Measurements from ENCODE around the gene GTPBP3. TPM values are rescaled to one million over a fixed set of nuclear protein-coding genes. Genes with fewer than 3 reads are reported as not detected.

Gene GTPBP3
- total and polyA plus RNA-seq, 2 of the 13 experiments (the other 11 are each of a cell fraction or from before 2014, with no cell fraction given) = 17.5 to 30.0 TPM

GRCh38 chr19:17319473-17320238 is 17.7 kb upstream of the GTPBP3 start:
- 95% methylated on average over 40 of the region's 40 CpGs for WGBS (ENCODE audit: low lambda C conversion rate)
- no peak overlapping the region for H3K4me3 ChIP-seq (replicated peaks in 1 of 3; ENCODE audit: insufficient read depth in 1 of 3, low read depth in 2 of 3, low read length in 3 of 3)
- no peaks in the 10 kb centered on the region for H3K9me3 ChIP-seq (ENCODE audit: low read length)
- TSS peak; percentile 53 for BruUV-seq (replicated peaks)
- H3K4me2 ChIP-seq (ENCODE audit: low read depth, low read length) = no peak overlapping the region
- H3K27ac ChIP-seq (ENCODE audit: extremely low read length, insufficient read depth, low read length) = no peak overlapping the region
- H3K4me1 ChIP-seq (ENCODE audit: insufficient read depth, low read length) = no peaks in the 10 kb centered on the region
- no peak overlapping the region for H2AFZ ChIP-seq (ENCODE audit: low read length)
- intact Hi-C loops (cut with micrococcal nuclease; ENCODE audit: unreplicated experiment) = no loop called here
- no peaks in the 10 kb centered on the region for H3K27me3 ChIP-seq (ENCODE audit: control insufficient read depth in 1 of 2, insufficient read depth in 2 of 2, low read length in 2 of 2)
- no peak overlapping the region for H3K9ac ChIP-seq (ENCODE audit: insufficient read depth, low read depth, low read length)
- no peak for ATAC-seq
- no peak for DNase-seq (ENCODE audit: low spot score)
- CTCF ChIA-PET (ENCODE audit: low intra/inter-chr PET ratio, low total read pairs) = no interaction called here
- in situ Hi-C loops (cut with HindIII; ENCODE audit: extremely low pct_ligation_motif_present, low pct_unique_long_range_greater_than_20kb) = no loop called here
- TF ChIP-seq SCMH1 (CRISPR knock-in tag; IDR thresholded peaks at IDR 0.05; ENCODE audit: borderline replicate concordance) (no peak), PREB (CRISPR knock-in tag; IDR thresholded peaks at IDR 0.05) (no peak), ZNF276 (CRISPR knock-in tag; IDR thresholded peaks at IDR 0.05; ENCODE audit: low read depth) (no peak), FOXO1 (CRISPR knock-in tag; IDR thresholded peaks at IDR 0.05) (no peak), RBFOX2 (IDR thresholded peaks at IDR 0.05; ENCODE audit: low read depth, low read length) (no peak), ZNF576 (CRISPR knock-in tag; IDR thresholded peaks at IDR 0.05) (no peak), ZNF746 (CRISPR knock-in tag; IDR thresholded peaks at IDR 0.05) (no peak), ARNT2 (CRISPR knock-in tag; IDR thresholded peaks at IDR 0.05; ENCODE audit: low read depth) (no peak), GMEB1 (CRISPR knock-in tag; IDR thresholded peaks at IDR 0.05; ENCODE audit: borderline replicate concordance) (no peak), ZNF501 (CRISPR knock-in tag; IDR thresholded peaks at IDR 0.05) (no peak), MED1 (CRISPR knock-in tag; IDR thresholded peaks at IDR 0.05) (no peak), PAF1 (CRISPR knock-in tag; IDR thresholded peaks at IDR 0.05) (no peak), ZNF839 (CRISPR knock-in tag; IDR thresholded peaks at IDR 0.05; ENCODE audit: borderline replicate concordance) (no peak), ZNF639 (CRISPR knock-in tag; conservative IDR thresholded peaks at IDR 0.05) (no peak), ZFP36 (IDR thresholded peaks at IDR 0.05; ENCODE audit: borderline replicate concordance, low read depth, low read length, partially characterized antibody) (no peak), ELF3 (CRISPR knock-in tag; IDR thresholded peaks at IDR 0.05) (no peak)
- H4K20me1 ChIP-seq (ENCODE audit: insufficient read depth, low read length) = no peaks in the 10 kb centered on the region
- peaks cover 12 to 35% of the 10 kb centered on the region in 2 experiments; a peak in 4 of 5 replicates for H3K36me3 ChIP-seq (replicated peaks in 1 of 2; ENCODE audit: control insufficient read depth in 1 of 2, insufficient read depth in 2 of 2, low read length in 2 of 2)
- no peak for FAIRE-seq
- no peaks in the 10 kb centered on the region for H3K79me2 ChIP-seq (ENCODE audit: insufficient read depth, low read length)
- POLR2A ChIA-PET = no interaction called here
